Transverse colon (tissue), 4 donors: ENCODE results near the gene RAB30.

Experiments used
- POLR2A ChIP-seq: fragments of 450-650 bp; IDR thresholded peaks from one replicate; pipeline ENCODE4 v1.6.1; 2016; ENCODE audit warnings: antibody characterized with exemption, mild to moderate bottlenecking, moderate library complexity
- POLR2AphosphoS5 ChIP-seq, 3 donors: sonication (generic); formaldehyde crosslinking; IDR thresholded peaks; one replicate each; pipeline ENCODE4 v1.6.1; 2016; ENCODE audit warnings: antibody characterized with exemption in 3 of 3
- TF ChIP-seq, protein P1 (sequence below), 5 experiments: fragments of 200-600 bp in 3 of 5; fragments of 450-650 bp in 2 of 5; sonication (generic) in 3 of 5; IDR thresholded peaks; 1 replicate in 2 of 5; 2 replicates in 3 of 5; pipeline ENCODE4 v1.5.1; 2016 to 2017; ENCODE audit warnings: antibody characterized with exemption in 5 of 5, inconsistent platforms in 3 of 5, mild to moderate bottlenecking in 2 of 5, moderate library complexity in 1 of 5

- TF ChIP-seq, protein P1, sequence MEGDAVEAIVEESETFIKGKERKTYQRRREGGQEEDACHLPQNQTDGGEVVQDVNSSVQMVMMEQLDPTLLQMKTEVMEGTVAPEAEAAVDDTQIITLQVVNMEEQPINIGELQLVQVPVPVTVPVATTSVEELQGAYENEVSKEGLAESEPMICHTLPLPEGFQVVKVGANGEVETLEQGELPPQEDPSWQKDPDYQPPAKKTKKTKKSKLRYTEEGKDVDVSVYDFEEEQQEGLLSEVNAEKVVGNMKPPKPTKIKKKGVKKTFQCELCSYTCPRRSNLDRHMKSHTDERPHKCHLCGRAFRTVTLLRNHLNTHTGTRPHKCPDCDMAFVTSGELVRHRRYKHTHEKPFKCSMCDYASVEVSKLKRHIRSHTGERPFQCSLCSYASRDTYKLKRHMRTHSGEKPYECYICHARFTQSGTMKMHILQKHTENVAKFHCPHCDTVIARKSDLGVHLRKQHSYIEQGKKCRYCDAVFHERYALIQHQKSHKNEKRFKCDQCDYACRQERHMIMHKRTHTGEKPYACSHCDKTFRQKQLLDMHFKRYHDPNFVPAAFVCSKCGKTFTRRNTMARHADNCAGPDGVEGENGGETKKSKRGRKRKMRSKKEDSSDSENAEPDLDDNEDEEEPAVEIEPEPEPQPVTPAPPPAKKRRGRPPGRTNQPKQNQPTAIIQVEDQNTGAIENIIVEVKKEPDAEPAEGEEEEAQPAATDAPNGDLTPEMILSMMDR (IDR thresholded peaks at IDR 0.05), result no peak
- TF ChIP-seq POLR2A (no peak), POLR2AphosphoS5 (IDR thresholded peaks at IDR 0.05) (no peak)
Observed at GRCh38 chr11:83073884-83074283, 2.2 kb upstream of the RAB30 start.
